WTC11 (cell line): Measurements from ENCODE around the gene TREX2. TPM values are rescaled to one million over a fixed set of nuclear protein-coding genes. Genes with fewer than 3 reads are reported as not detected.

Experiments
- ATAC-seq: fragments of 200-7000 bp; cut with Tn5 transposase; 2 replicates; pipeline ENCODE4 v1.10.0; 2021; ENCODE audit warnings: mild to moderate bottlenecking, moderate library complexity
- CTCF ChIA-PET: fragments of 300-600 bp; sonication (Branson Sonifier 250); formaldehyde crosslinking; loops from one replicate; lab custom pipeline; 2021; ENCODE audit warnings: antibody characterized with exemption; lab: Charles Lee
- POLR2A ChIA-PET: fragments of 350-600 bp; sonication (Branson Sonifier 250); formaldehyde crosslinking; loops from one replicate; lab custom pipeline; 2021; ENCODE audit warnings: antibody characterized with exemption; lab: Charles Lee
- DNase-seq: peaks from one replicate; pipeline ENCODE4 v3.0.0; 2021; ENCODE audit warnings: low spot score
- H3K27ac Mint-ChIP-seq: 2 replicates; pipeline ENCODE4 v1.8.0; 2021; ENCODE audit warnings: mixed read lengths
- H3K27me3 Mint-ChIP-seq: 2 replicates; pipeline ENCODE4 v1.8.0; 2021; ENCODE audit warnings: low read depth, mild to moderate bottlenecking, moderate library complexity, mixed read lengths
- H3K36me3 Mint-ChIP-seq: 2 replicates; pipeline ENCODE4 v1.8.0; 2021; ENCODE audit warnings: mixed read lengths
- H3K4me1 Mint-ChIP-seq: 2 replicates; pipeline ENCODE4 v1.8.0; 2022; ENCODE audit warnings: mixed read lengths
- H3K4me3 Mint-ChIP-seq: 2 replicates; pipeline ENCODE4 v1.8.0; 2021; ENCODE audit warnings: mild to moderate bottlenecking, moderate library complexity, mixed read lengths
- H3K9me3 Mint-ChIP-seq: 2 replicates; pipeline ENCODE4 v1.8.0; 2021; ENCODE audit warnings: mixed read lengths
- AR ChIP-seq: fragments of 250-450 bp; sonication (Bioruptor Pico); IDR thresholded peaks from 2 replicates; pipeline ENCODE4 v1.9.0; 2021; ENCODE audit warnings: mild to moderate bottlenecking
- ARID4B ChIP-seq: sonication (generic); formaldehyde crosslinking; IDR thresholded peaks from 2 replicates; pipeline ENCODE4 v1.8.0; 2023; ENCODE audit warnings: missing genetic modification reagents, mild to moderate bottlenecking, borderline replicate concordance
- ATF1 ChIP-seq: sonication (generic); formaldehyde crosslinking; IDR thresholded peaks from 2 replicates; pipeline ENCODE4 v1.8.1; 2023; ENCODE audit warnings: mild to moderate bottlenecking, moderate library complexity, missing genetic modification reagents
- ATF3 ChIP-seq: sonication (generic); formaldehyde crosslinking; conservative IDR thresholded peaks from 2 replicates; pipeline ENCODE4 v1.8.1; 2022; ENCODE audit warnings: mild to moderate bottlenecking, missing genetic modification reagents
- CBFB ChIP-seq: sonication (generic); formaldehyde crosslinking; IDR thresholded peaks from 2 replicates; pipeline ENCODE4 v1.8.1; 2022; ENCODE audit warnings: mild to moderate bottlenecking, low read depth, missing genetic modification reagents
- GTF2I ChIP-seq: fragments of 250-450 bp; sonication (Bioruptor Pico); conservative IDR thresholded peaks from 2 replicates; pipeline ENCODE4 v1.4.0; 2021; ENCODE audit warnings: mild to moderate bottlenecking
- JAZF1 ChIP-seq: fragments of 250-450 bp; sonication (Bioruptor Pico); IDR thresholded peaks from 2 replicates; pipeline ENCODE4 v1.9.0; 2021; ENCODE audit warnings: moderate library complexity, mild to moderate bottlenecking, inconsistent platforms
- MLX ChIP-seq: sonication (generic); formaldehyde crosslinking; IDR thresholded peaks from 2 replicates; pipeline ENCODE4 v1.8.1; 2023; ENCODE audit warnings: mild to moderate bottlenecking, missing genetic modification reagents, moderate library complexity
- NFATC4 ChIP-seq: fragments of 250-450 bp; sonication (Bioruptor Pico); IDR thresholded peaks from 2 replicates; pipeline ENCODE4 v1.9.0; 2021; ENCODE audit warnings: mild to moderate bottlenecking
- NFYB ChIP-seq: sonication (generic); formaldehyde crosslinking; conservative IDR thresholded peaks from 2 replicates; pipeline ENCODE4 v1.8.0; 2022; ENCODE audit warnings: low read depth, missing genetic modification reagents
- OVOL2 ChIP-seq: fragments of 250-450 bp; sonication (Bioruptor Pico); IDR thresholded peaks from 2 replicates; pipeline ENCODE4 v1.9.0; 2021; ENCODE audit warnings: mild to moderate bottlenecking, borderline replicate concordance
- PRDM15 ChIP-seq: sonication (generic); formaldehyde crosslinking; IDR thresholded peaks from 2 replicates; pipeline ENCODE4 v1.8.0; 2022; ENCODE audit warnings: missing genetic modification reagents
- PRRX2 ChIP-seq: fragments of 250-450 bp; sonication (Bioruptor Pico); IDR thresholded peaks from 2 replicates; pipeline ENCODE4 v1.8.0; 2021; ENCODE audit warnings: mild to moderate bottlenecking
- RELA ChIP-seq: sonication (generic); formaldehyde crosslinking; IDR thresholded peaks from 2 replicates; pipeline ENCODE4 v1.8.1; 2022; ENCODE audit warnings: missing genetic modification reagents, mild to moderate bottlenecking, borderline replicate concordance
- SOX15 ChIP-seq: fragments of 250-450 bp; sonication (Bioruptor Pico); IDR thresholded peaks from 2 replicates; pipeline ENCODE4 v1.9.0; 2021; ENCODE audit warnings: mild to moderate bottlenecking
- TEAD1 ChIP-seq: sonication (generic); formaldehyde crosslinking; IDR thresholded peaks from 2 replicates; pipeline ENCODE4 v1.8.0; 2022; ENCODE audit warnings: mild to moderate bottlenecking, missing genetic modification reagents
- total RNA-seq: library from RNA; stranded (reverse); gene quantifications from 3 replicates; pipeline ENCODE4 v1.2.3, GENCODE V29; 2021
- TF ChIP-seq, protein P1 (sequence below): sonication (generic); formaldehyde crosslinking; conservative IDR thresholded peaks from 2 replicates; pipeline ENCODE4 v1.8.1; 2023; ENCODE audit warnings: mild to moderate bottlenecking, low read depth, missing genetic modification reagents, moderate library complexity
- TF ChIP-seq, protein P2 (sequence below): sonication (generic); formaldehyde crosslinking; IDR thresholded peaks from 2 replicates; pipeline ENCODE4 v1.8.1; 2022; ENCODE audit warnings: low read depth, missing genetic modification reagents, borderline replicate concordance

The TREX2 gene
- total RNA-seq, 1 experiment from 2014 or later, result 1.5 TPM

DNA sequence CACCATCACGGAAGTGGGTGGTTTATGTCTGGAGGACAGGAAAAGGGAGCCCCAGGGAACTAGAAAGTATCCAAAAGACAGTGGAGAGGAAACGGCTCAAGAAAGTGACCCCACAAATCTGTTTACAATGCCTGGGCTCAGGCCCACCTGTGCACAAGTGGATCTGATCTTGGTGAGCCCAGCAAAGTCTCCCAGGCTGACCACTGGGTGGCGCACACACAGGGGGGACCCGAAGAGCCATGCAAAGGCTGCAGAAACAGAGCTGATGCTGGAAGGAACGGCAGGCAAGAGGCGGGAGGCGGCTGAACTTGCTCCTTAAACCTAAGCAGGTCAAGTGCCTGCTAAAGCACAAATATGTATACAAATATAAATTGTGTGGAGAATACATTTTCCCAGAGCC, 15.0 kb upstream of the TREX2 start (continued):
- no peak for TF ChIP-seq CBFB

DNA sequence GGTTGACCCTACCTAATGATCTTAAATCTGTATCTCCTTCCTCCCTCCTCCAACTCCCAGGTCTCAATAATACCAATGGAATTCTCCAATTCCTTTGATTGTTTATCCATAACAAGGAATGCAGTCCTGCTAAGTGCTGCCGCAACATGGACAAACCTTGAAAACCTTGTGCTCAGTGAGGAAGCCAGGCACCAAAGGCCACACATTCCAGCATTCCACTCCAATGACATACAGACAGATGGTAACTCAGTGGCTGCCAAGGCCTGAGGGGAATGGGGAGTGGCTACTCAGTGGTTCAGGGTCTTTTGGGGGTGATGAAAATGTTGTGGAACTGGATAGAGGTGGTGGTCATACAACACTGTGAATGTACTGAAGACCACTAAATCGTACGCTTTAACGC, 14.1 kb upstream of the TREX2 start:
- Mint-ChIP-seq H3K36me3 (peaks cover 10% of the 10 kb centered on the region), H3K9me3 (no peaks in the 10 kb centered on the region), H3K4me3 (no peak overlapping the region), H3K27ac (no peak overlapping the region), H3K27me3 (no peaks in the 10 kb centered on the region), H3K4me1 (no peaks in the 10 kb centered on the region)
- CTCF ChIA-PET, result interaction anchor here (0.9 to 2.5 kb wide), 8 partner anchors 11 to 519 kb away, joined by 4 to 41 read pairs (median 10); partner anchors contain the start of genes BGN, CCNQ and HAUS7
- TF ChIP-seq TEAD1 (CRISPR knock-in tag), result no peak
- TF ChIP-seq SOX15 (CRISPR knock-in tag), result no peak
- no peak for TF ChIP-seq JAZF1 (CRISPR knock-in tag)
- no peak for TF ChIP-seq GTF2I (CRISPR knock-in tag)
- TF ChIP-seq NFATC4, result no peak
- POLR2A ChIA-PET, result no interaction called here
- ATAC-seq (no peak), DNase-seq (no peak)

DNA sequence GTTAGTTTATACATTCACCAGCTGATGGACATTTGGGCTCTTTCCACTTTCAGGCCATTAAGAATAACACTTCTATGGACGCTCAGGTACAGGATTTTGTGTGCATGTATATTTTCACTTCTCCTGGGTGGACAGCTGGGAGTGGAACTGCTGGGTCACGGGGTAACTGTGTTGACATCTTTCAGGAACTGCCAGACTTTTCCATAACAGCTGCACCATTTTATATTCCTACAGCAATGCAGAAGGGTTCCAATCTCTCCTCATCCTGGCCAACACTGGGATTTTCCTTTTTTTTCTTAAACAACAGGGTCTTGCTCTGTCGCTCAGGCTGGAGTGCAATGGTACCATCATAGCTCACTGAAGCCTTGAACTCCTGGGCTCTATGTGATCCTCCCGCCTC, 12.6 kb upstream of the TREX2 start:
- H3K27me3 Mint-ChIP-seq, result no peaks in the 10 kb centered on the region
- H3K36me3 Mint-ChIP-seq, result peaks cover 10% of the 10 kb centered on the region
- no peaks in the 10 kb centered on the region for H3K4me1 Mint-ChIP-seq
- DNase-seq (no peak), ATAC-seq (no peak)
- H3K27ac Mint-ChIP-seq, result no peak overlapping the region
- no peaks in the 10 kb centered on the region for H3K9me3 Mint-ChIP-seq
- ChIA-PET CTCF (no interaction called here), POLR2A (no interaction called here)
- H3K4me3 Mint-ChIP-seq, result no peak overlapping the region
- TF ChIP-seq TEAD1 (CRISPR knock-in tag) (no peak), NFYB (CRISPR knock-in tag) (no peak), ARID4B (CRISPR knock-in tag) (no peak), RELA (CRISPR knock-in tag) (no peak), PRRX2 (no peak), MLX (CRISPR knock-in tag) (no peak), OVOL2 (CRISPR knock-in tag) (no peak), ATF1 (CRISPR knock-in tag) (no peak), AR (no peak), PRDM15 (CRISPR knock-in tag) (no peak), ATF3 (CRISPR knock-in tag) (no peak)
- TF ChIP-seq, protein P1, sequence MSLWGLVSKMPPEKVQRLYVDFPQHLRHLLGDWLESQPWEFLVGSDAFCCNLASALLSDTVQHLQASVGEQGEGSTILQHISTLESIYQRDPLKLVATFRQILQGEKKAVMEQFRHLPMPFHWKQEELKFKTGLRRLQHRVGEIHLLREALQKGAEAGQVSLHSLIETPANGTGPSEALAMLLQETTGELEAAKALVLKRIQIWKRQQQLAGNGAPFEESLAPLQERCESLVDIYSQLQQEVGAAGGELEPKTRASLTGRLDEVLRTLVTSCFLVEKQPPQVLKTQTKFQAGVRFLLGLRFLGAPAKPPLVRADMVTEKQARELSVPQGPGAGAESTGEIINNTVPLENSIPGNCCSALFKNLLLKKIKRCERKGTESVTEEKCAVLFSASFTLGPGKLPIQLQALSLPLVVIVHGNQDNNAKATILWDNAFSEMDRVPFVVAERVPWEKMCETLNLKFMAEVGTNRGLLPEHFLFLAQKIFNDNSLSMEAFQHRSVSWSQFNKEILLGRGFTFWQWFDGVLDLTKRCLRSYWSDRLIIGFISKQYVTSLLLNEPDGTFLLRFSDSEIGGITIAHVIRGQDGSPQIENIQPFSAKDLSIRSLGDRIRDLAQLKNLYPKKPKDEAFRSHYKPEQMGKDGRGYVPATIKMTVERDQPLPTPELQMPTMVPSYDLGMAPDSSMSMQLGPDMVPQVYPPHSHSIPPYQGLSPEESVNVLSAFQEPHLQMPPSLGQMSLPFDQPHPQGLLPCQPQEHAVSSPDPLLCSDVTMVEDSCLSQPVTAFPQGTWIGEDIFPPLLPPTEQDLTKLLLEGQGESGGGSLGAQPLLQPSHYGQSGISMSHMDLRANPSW (CRISPR knock-in tag), result no peak
- TF ChIP-seq, protein P2, sequence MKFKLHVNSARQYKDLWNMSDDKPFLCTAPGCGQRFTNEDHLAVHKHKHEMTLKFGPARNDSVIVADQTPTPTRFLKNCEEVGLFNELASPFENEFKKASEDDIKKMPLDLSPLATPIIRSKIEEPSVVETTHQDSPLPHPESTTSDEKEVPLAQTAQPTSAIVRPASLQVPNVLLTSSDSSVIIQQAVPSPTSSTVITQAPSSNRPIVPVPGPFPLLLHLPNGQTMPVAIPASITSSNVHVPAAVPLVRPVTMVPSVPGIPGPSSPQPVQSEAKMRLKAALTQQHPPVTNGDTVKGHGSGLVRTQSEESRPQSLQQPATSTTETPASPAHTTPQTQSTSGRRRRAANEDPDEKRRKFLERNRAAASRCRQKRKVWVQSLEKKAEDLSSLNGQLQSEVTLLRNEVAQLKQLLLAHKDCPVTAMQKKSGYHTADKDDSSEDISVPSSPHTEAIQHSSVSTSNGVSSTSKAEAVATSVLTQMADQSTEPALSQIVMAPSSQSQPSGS (CRISPR knock-in tag), result no peak
